Stimulated activated CD4-positive, alpha-beta T cell treated with anti-CD3 and anti-CD28 coated beads, Interleukin-2, amount 100 ng/mL, for 4 hours (primary cell): ENCODE measurements around the gene BHLHA15.
A peak's percentile ranks its signal among the peaks of the same experiment; 100 is the strongest.

Experiments
- DNase-seq: peaks from one replicate; pipeline ENCODE4 v3.0.0-alpha.2; 2020; ENCODE audit warnings: low read depth

BHLHA15 gene

GRCh38 chr7:98244871-98245270, 33.6 kb downstream of the BHLHA15 start:
- DNase-seq = no peak

- no peak for DNase-seq
Measured at GRCh38 chr7:98248156-98248555, 36.9 kb downstream of the BHLHA15 start.

GRCh38 chr7:98249106-98249505, 37.9 kb downstream of the BHLHA15 start:
- DNase-seq = no peak

GRCh38 chr7:98250789-98251188, 39.5 kb downstream of the BHLHA15 start:
- DNase-seq = no peak

- peak; percentile 14 for DNase-seq
Measured at GRCh38 chr7:98251231-98251600, 40.0 kb downstream of the BHLHA15 start.

- DNase-seq = peak; percentile 66
Measured at GRCh38 chr7:98251601-98252424, 40.6 kb downstream of the BHLHA15 start, which contains the start of gene TECPR1. Gene TECPR1 (minus strand): TSS chr7:98252232. CDS start chr7:98246146, 6,086 bp downstream.

- no peak for DNase-seq
Measured at GRCh38 chr7:98252425-98253054, 41.3 kb downstream of the BHLHA15 start.

GRCh38 chr7:98254516-98254915, 43.3 kb downstream of the BHLHA15 start:
- no peak for DNase-seq

GRCh38 chr7:98254951-98255610, 43.8 kb downstream of the BHLHA15 start:
- no peak for DNase-seq

GRCh38 chr7:98256431-98256830, 45.2 kb downstream of the BHLHA15 start:
- no peak for DNase-seq

GRCh38 chr7:98257701-98258100, 46.5 kb downstream of the BHLHA15 start:
- DNase-seq = no peak
